Liver (tissue), 9 donors: ENCODE results near the gene DDN. TPM values are rescaled to one million over a fixed set of nuclear protein-coding genes. Genes with fewer than 3 reads are reported as not detected.

Experiments
- DNase-seq: peaks from one replicate; pipeline ENCODE4 v3.0.0-alpha.2; 2017; ENCODE audit warnings: low spot score
- H3K27ac ChIP-seq, 2 donors: one replicate each; pipeline ENCODE4 v1.7.0; 2013; ENCODE audit warnings: inconsistent platforms in 2 of 2, low read length in 2 of 2, control low read depth in 1 of 2, low read depth in 1 of 2, mild to moderate bottlenecking in 1 of 2
- H3K27me3 ChIP-seq, 4 donors: one replicate each; pipeline versions ENCODE4 v1.6.1 to v1.7.0; 2013; ENCODE audit warnings: low read length in 3 of 4, inconsistent platforms in 1 of 4, mild to moderate bottlenecking in 1 of 4, moderate library complexity in 1 of 4; ENCODE audit not compliant: control insufficient read depth in 4 of 4, insufficient read depth in 4 of 4
- H3K36me3 ChIP-seq, 4 donors: one replicate each; pipeline versions ENCODE4 v1.6.1 to v1.7.0; 2013; ENCODE audit warnings: low read length in 3 of 4, mild to moderate bottlenecking in 3 of 4, low read depth in 1 of 4, moderate library complexity in 1 of 4; ENCODE audit not compliant: control insufficient read depth in 4 of 4, insufficient read depth in 3 of 4
- H3K4me1 ChIP-seq, 4 donors: one replicate each; pipeline versions ENCODE4 v1.6.1 to v1.7.0; 2013; ENCODE audit warnings: low read length in 3 of 4, mild to moderate bottlenecking in 3 of 4, moderate library complexity in 1 of 4; ENCODE audit not compliant: control insufficient read depth in 4 of 4, insufficient read depth in 4 of 4
- H3K4me3 ChIP-seq, 3 donors: one replicate each; pipeline versions ENCODE4 v1.6.1 to v1.7.0; 2013; ENCODE audit warnings: low read length in 3 of 3, control low read depth in 1 of 3, low read depth in 1 of 3, mild to moderate bottlenecking in 1 of 3
- H3K9ac ChIP-seq, 2 donors: one replicate each; pipeline ENCODE4 v1.7.0; 2013; ENCODE audit warnings: low read length in 2 of 2, mild to moderate bottlenecking in 2 of 2, moderate library complexity in 2 of 2, control low read depth in 1 of 2, low read depth in 1 of 2
- H3K9me3 ChIP-seq, 4 donors: one replicate each; pipeline versions ENCODE4 v1.6.1 to v1.7.0; 2013; ENCODE audit warnings: low read length in 3 of 4; ENCODE audit not compliant: control insufficient read depth in 4 of 4
- FOXA1 ChIP-seq: IDR thresholded peaks from 2 replicates; pipeline ENCODE4 v1.6.1; 2016; ENCODE audit warnings: antibody characterized with exemption
- HNF4G ChIP-seq: IDR thresholded peaks from 2 replicates; pipeline ENCODE4 v1.6.1; 2016; ENCODE audit warnings: antibody characterized with exemption
- JUND ChIP-seq, 2 donors: IDR thresholded peaks; 2 replicates each; pipeline ENCODE4 v1.6.1; 2016; ENCODE audit warnings: antibody characterized with exemption in 2 of 2
- TAF1 ChIP-seq: conservative IDR thresholded peaks from 2 replicates; pipeline ENCODE4 v1.6.1; 2016; ENCODE audit warnings: antibody characterized with exemption, mild to moderate bottlenecking
- YY1 ChIP-seq: IDR thresholded peaks from 2 replicates; pipeline ENCODE4 v1.6.1; 2016; ENCODE audit warnings: antibody characterized with exemption, mild to moderate bottlenecking
- WGBS: extraction: QIAGEN DNeasy Blood & Tissue Kit; methylation state at CpG from one replicate; pipeline ENCODE4 v1.1.7; 2013; 5-methylcytosine and 5-hydroxymethylcytosine counted together
- polyA plus RNA-seq, 2 donors: library from polyadenylated mRNA; stranded (reverse) in 1 of 2; unstranded in 1 of 2; fragments of 200-250 nt in 1 of 2; fragments of >200 nt in 1 of 2; fragmentation: Nextera tagmentation in 1 of 2; extraction: Ambion mirVana in 1 of 2; gene quantifications; one replicate each; pipeline versions ENCODE4 v1.2.1 to v1.2.3, GENCODE V29; 2013 to 2015
- total RNA-seq, 2 donors: library from RNA; depleted of rRNA; stranded (reverse); fragments of >200 nt; gene quantifications; one replicate each; pipeline ENCODE4 v1.2.3, GENCODE V29; 2014
- TF ChIP-seq, protein P1 (sequence below): fragments of 150-350 bp; IDR thresholded peaks from 2 replicates; pipeline ENCODE4 v1.5.1; 2017; ENCODE audit warnings: improper control_type of control experiment, low read depth, low read length; ENCODE audit not compliant: missing input control
- TF ChIP-seq, protein P2 (sequence below): IDR thresholded peaks from 2 replicates; pipeline ENCODE4 v1.6.1; 2016; ENCODE audit warnings: antibody characterized with exemption
- TF ChIP-seq, protein P3 (sequence below): IDR thresholded peaks from 2 replicates; pipeline ENCODE4 v1.6.1; 2016; ENCODE audit warnings: antibody characterized with exemption, mild to moderate bottlenecking
- donor health status: healthy.
- donor health status: healthy.
- donor health status: healthy.
- donor health status: healthy.
- donor health status: healthy.

Gene DDN
- total and polyA plus RNA-seq, 4 donors: 0.09 TPM; not detected in 3

DNA sequence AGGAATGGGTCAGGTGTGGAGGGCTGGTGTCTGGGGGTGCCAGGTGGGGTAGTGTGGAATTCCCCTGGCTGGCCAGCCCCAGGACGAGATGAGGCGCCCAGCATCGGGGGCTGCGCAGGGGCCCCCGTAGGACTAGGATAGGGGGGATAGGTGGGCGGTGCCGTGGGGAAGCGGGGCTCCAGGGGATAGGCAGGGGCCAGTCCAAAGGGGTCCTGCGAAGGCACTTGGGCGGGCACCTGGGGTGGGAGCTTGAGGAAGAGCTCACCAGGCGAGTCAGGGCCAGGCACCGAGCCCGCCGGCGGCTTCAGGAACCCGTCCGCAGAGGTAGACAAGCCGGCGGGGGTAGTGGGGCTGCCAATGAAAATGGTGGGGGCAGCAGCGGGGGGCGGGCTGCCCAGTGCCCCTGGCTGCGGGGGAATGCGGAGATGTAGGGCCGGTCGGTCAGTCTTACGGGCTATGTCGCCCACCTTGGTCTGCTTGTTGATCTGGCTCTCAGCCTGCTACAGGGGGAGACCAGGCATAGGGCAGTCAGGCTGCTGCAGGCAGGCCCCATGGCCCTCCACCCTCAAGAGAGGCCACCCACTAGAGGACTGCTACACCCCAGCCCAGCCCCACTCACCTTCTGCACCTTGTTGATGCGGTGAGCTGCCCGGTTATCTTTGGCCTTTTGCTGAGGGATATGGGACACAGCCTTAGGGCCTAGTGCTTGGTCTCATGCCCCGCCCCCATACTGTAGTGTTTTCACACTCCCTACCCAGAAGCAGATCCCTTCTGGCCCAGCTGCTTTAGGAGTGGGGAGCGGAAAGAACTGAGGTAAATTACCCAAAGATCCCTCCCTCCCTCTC, 42.1 kb upstream of the DDN start:
- no peak for DNase-seq
- Histone ChIP-seq H3K4me1 (no peaks in the 10 kb centered on the region), H3K36me3 (peaks cover 29 to 96% (median 73%) of the 10 kb centered on the region in 4 donors), H3K9me3 (no peaks in the 10 kb centered on the region), H3K27me3 (no peaks in the 10 kb centered on the region), H3K9ac (no peak overlapping the region), H3K27ac (no peak overlapping the region), H3K4me3 (no peak overlapping the region)
- 97% methylated on average over 31 of the region's 31 CpGs for WGBS
- TF ChIP-seq JUND (IDR thresholded peaks at IDR 0.05): no peak

DNA sequence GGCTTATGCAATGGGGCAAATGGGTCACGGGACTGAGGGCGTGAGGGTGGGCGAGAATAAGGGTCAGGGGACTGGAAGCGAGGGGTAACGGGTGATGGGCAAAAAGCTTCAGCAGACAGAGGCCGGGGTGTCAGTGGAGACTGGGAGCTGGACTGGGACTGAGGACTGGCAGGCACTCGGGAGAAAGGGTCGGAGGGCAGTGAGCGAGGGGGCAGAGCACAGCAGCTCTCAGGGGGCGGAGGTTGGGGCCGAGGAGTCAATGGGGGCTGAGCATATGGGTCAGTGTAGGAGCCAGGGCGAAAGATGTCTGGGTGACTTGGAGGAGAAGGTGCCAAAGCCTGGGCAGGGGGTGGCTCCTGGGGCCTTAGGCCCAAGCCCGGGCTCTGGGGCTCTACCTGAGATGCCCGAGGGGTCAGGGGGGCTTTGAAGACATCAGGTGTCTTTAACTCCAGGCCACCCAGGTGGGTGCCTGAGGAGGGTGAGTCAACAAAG, 41.2 kb upstream of the DDN start:
- no peak for DNase-seq
- TF ChIP-seq, protein P1, sequence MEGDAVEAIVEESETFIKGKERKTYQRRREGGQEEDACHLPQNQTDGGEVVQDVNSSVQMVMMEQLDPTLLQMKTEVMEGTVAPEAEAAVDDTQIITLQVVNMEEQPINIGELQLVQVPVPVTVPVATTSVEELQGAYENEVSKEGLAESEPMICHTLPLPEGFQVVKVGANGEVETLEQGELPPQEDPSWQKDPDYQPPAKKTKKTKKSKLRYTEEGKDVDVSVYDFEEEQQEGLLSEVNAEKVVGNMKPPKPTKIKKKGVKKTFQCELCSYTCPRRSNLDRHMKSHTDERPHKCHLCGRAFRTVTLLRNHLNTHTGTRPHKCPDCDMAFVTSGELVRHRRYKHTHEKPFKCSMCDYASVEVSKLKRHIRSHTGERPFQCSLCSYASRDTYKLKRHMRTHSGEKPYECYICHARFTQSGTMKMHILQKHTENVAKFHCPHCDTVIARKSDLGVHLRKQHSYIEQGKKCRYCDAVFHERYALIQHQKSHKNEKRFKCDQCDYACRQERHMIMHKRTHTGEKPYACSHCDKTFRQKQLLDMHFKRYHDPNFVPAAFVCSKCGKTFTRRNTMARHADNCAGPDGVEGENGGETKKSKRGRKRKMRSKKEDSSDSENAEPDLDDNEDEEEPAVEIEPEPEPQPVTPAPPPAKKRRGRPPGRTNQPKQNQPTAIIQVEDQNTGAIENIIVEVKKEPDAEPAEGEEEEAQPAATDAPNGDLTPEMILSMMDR: no peak
- no peak for TF ChIP-seq FOXA1
- TF ChIP-seq YY1: no peak
- TF ChIP-seq, protein P2, sequence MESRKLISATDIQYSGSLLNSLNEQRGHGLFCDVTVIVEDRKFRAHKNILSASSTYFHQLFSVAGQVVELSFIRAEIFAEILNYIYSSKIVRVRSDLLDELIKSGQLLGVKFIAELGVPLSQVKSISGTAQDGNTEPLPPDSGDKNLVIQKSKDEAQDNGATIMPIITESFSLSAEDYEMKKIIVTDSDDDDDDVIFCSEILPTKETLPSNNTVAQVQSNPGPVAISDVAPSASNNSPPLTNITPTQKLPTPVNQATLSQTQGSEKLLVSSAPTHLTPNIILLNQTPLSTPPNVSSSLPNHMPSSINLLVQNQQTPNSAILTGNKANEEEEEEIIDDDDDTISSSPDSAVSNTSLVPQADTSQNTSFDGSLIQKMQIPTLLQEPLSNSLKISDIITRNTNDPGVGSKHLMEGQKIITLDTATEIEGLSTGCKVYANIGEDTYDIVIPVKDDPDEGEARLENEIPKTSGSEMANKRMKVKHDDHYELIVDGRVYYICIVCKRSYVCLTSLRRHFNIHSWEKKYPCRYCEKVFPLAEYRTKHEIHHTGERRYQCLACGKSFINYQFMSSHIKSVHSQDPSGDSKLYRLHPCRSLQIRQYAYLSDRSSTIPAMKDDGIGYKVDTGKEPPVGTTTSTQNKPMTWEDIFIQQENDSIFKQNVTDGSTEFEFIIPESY: no peak
- TF ChIP-seq TAF1: no peak
- TF ChIP-seq JUND (IDR thresholded peaks at IDR 0.05): no peak
- TF ChIP-seq, protein P3, sequence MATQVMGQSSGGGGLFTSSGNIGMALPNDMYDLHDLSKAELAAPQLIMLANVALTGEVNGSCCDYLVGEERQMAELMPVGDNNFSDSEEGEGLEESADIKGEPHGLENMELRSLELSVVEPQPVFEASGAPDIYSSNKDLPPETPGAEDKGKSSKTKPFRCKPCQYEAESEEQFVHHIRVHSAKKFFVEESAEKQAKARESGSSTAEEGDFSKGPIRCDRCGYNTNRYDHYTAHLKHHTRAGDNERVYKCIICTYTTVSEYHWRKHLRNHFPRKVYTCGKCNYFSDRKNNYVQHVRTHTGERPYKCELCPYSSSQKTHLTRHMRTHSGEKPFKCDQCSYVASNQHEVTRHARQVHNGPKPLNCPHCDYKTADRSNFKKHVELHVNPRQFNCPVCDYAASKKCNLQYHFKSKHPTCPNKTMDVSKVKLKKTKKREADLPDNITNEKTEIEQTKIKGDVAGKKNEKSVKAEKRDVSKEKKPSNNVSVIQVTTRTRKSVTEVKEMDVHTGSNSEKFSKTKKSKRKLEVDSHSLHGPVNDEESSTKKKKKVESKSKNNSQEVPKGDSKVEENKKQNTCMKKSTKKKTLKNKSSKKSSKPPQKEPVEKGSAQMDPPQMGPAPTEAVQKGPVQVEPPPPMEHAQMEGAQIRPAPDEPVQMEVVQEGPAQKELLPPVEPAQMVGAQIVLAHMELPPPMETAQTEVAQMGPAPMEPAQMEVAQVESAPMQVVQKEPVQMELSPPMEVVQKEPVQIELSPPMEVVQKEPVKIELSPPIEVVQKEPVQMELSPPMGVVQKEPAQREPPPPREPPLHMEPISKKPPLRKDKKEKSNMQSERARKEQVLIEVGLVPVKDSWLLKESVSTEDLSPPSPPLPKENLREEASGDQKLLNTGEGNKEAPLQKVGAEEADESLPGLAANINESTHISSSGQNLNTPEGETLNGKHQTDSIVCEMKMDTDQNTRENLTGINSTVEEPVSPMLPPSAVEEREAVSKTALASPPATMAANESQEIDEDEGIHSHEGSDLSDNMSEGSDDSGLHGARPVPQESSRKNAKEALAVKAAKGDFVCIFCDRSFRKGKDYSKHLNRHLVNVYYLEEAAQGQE: no peak
- no peak for TF ChIP-seq HNF4G
- Histone ChIP-seq H3K4me3 (no peak overlapping the region), H3K9me3 (no peaks in the 10 kb centered on the region), H3K27ac (no peak overlapping the region), H3K9ac (no peak overlapping the region), H3K36me3 (peaks cover 28 to 93% (median 67%) of the 10 kb centered on the region in 4 donors), H3K4me1 (no peaks in the 10 kb centered on the region), H3K27me3 (no peaks in the 10 kb centered on the region)
- WGBS: 95% methylated on average over 14 of the region's 14 CpGs
